K562 (cell line): ENCODE results near the gene CXCL17. TPM values are rescaled to one million over a fixed set of nuclear protein-coding genes. Genes with fewer than 3 reads are reported as not detected.
A peak's percentile ranks its signal among the peaks of the same experiment; 100 is the strongest.

Experiments used
- BMI1 ChIP-seq: fragments of 150-350 bp; IDR thresholded peaks from 2 replicates; pipeline ENCODE4 v1.6.1; 2014; ENCODE audit warnings: low read length
- CC2D1A ChIP-seq: fragments of 450-650 bp; IDR thresholded peaks from 2 replicates; pipeline ENCODE4 v1.6.1; 2017; ENCODE audit warnings: mild to moderate bottlenecking
- DACH1 ChIP-seq: fragments of 450-650 bp; IDR thresholded peaks from 2 replicates; pipeline ENCODE4 v1.6.1; 2018; ENCODE audit not compliant: partially characterized antibody
- ELF2 ChIP-seq: fragments of 250-450 bp; sonication (Bioruptor Pico); IDR thresholded peaks from 2 replicates; pipeline ENCODE4 v1.5.0; 2021; ENCODE audit warnings: mild to moderate bottlenecking
- MGA ChIP-seq: fragments of 450-650 bp; IDR thresholded peaks from 2 replicates; pipeline ENCODE4 v1.6.1; 2016; ENCODE audit warnings: mild to moderate bottlenecking, moderate library complexity
- NFIC ChIP-seq: fragments of 450-650 bp; IDR thresholded peaks from 2 replicates; pipeline ENCODE4 v1.6.1; 2017; ENCODE audit warnings: mild to moderate bottlenecking, inconsistent platforms
- RCOR1 ChIP-seq, 2 experiments: IDR thresholded peaks; 2 replicates each; pipeline ENCODE4 v1.6.1; 2012; ENCODE audit warnings: low read depth in 2 of 2, low read length in 2 of 2, borderline replicate concordance in 1 of 2, improper control_type of control experiment in 1 of 2
- SNAPC5 ChIP-seq: fragments of 250-450 bp; sonication (Bioruptor Pico); IDR thresholded peaks from 2 replicates; pipeline ENCODE4 v1.8.0; 2021; ENCODE audit warnings: moderate library complexity, mild to moderate bottlenecking, inconsistent platforms
- SREBF2 ChIP-seq: sonication (generic); formaldehyde crosslinking; IDR thresholded peaks from 2 replicates; pipeline ENCODE4 v1.4.0; 2020; ENCODE audit warnings: mild to moderate bottlenecking, missing genetic modification reagents
- TFE3 ChIP-seq: fragments of 450-650 bp; formaldehyde crosslinking; IDR thresholded peaks from 2 replicates; pipeline ENCODE4 v1.4.0; 2020; ENCODE audit warnings: mild to moderate bottlenecking, mixed read lengths
- TRIM24 ChIP-seq, 2 experiments: fragments of 450-650 bp; IDR thresholded peaks; 2 replicates each; pipeline ENCODE4 v1.6.1; 2016
- ZBTB34 ChIP-seq: fragments of 250-450 bp; sonication (Bioruptor Pico); IDR thresholded peaks from 2 replicates; pipeline ENCODE4 v1.8.0; 2021; ENCODE audit warnings: mild to moderate bottlenecking, moderate library complexity
- ZBTB8A ChIP-seq: fragments of 450-650 bp; IDR thresholded peaks from 2 replicates; pipeline ENCODE4 v1.6.1; 2018; ENCODE audit warnings: mild to moderate bottlenecking, moderate library complexity; ENCODE audit not compliant: partially characterized antibody
- polyA plus RNA-seq, 8 experiments: library from polyadenylated mRNA; depleted of rRNA in 4 of 8; stranded (reverse) in 5 of 8; unstranded in 3 of 8; fragments of >200 nt; fragmentation: Nextera tagmentation in 2 of 8; fragmentation: Illumina TruSeq in 1 of 8; extraction: Ambion mirVana in 2 of 8; extraction: Trizol in 1 of 8; gene quantifications; 2 replicates each; pipeline versions ENCODE4 v1.2.1 to v1.2.3, GENCODE V29; 2011 to 2014; ENCODE audit warnings: inconsistent platforms in 1 of 8, missing spikeins in 1 of 8
- total RNA-seq, 7 experiments: library from RNA; depleted of rRNA in 6 of 7; stranded (reverse); fragments of >200 nt in 6 of 7; fragmentation: Illumina TruSeq in 2 of 7; extraction: Trizol in 2 of 7; gene quantifications; 2 replicates each; pipeline versions ENCODE4 v1.2.1 to v1.2.3, GENCODE V29; 2011 to 2021; ENCODE audit warnings: low replicate concordance in 1 of 7

Gene CXCL17
- total and polyA plus RNA-seq, 9 of the 15 experiments (the other 6 are each of a cell fraction or from before 2014, with no cell fraction given), result 0.10 to 0.15 TPM; not detected in 7

GRCh38 chr19:42433503-42434260, 9.1 kb downstream of the CXCL17 start (continued):
- no peak for TF ChIP-seq MGA
- no peak for TF ChIP-seq ZBTB34 (CRISPR knock-in tag)
- TF ChIP-seq TFE3 (CRISPR knock-in tag), result no peak
- TF ChIP-seq ZBTB8A, result no peak
- TF ChIP-seq ELF2 (CRISPR knock-in tag), result no peak
- no peak for TF ChIP-seq DACH1
- TF ChIP-seq SREBF2 (CRISPR knock-in tag), result no peak
- no peak for TF ChIP-seq TRIM24 (IDR thresholded peaks at IDR 0.05)
- peak; percentile 73 for TF ChIP-seq NFIC
- TF ChIP-seq BMI1, result no peak
- 0 out of 2 replicates have a peak, but pooled peaks have one; percentile 20 for TF ChIP-seq CC2D1A
- no peak for TF ChIP-seq SNAPC5
- TF ChIP-seq RCOR1 (IDR thresholded peaks at IDR 0.05; ENCODE audit: borderline replicate concordance in 1 of 2, low read depth in 2 of 2, low read length in 2 of 2), result peak in 1 of 2 experiments; percentile 70; a peak in 2 of 4 replicates
